Sigmoid colon (tissue), 7 donors: ENCODE measurements around the gene DRAP1. TPM values are rescaled to one million over a fixed set of nuclear protein-coding genes. Genes with fewer than 3 reads are reported as not detected.

Source experiments
- DNase-seq: peaks from one replicate; pipeline ENCODE4 v3.0.0-alpha.2; 2019
- H3K27ac ChIP-seq, 4 donors: fragments of 200-600 bp; sonication (generic); one replicate each; pipeline ENCODE4 v1.5.1; 2016 to 2019; ENCODE audit warnings: mild to moderate bottlenecking in 1 of 4
- H3K27me3 ChIP-seq, 3 donors: fragments of 200-600 bp; sonication (generic); one replicate each; pipeline ENCODE4 v1.5.1; 2019; ENCODE audit warnings: mild to moderate bottlenecking in 1 of 3
- H3K36me3 ChIP-seq, 4 donors: fragments of 200-600 bp; sonication (generic); one replicate each; pipeline ENCODE4 v1.5.1; 2016 to 2019
- H3K4me1 ChIP-seq, 4 donors: fragments of 200-600 bp; sonication (generic); one replicate each; pipeline ENCODE4 v1.5.1; 2017 to 2019
- H3K4me3 ChIP-seq, 4 donors: fragments of 200-600 bp; sonication (generic); one replicate each; pipeline ENCODE4 v1.5.1; 2017 to 2019; ENCODE audit warnings: mild to moderate bottlenecking in 2 of 4, moderate library complexity in 1 of 4
- H3K9me3 ChIP-seq, 4 donors: fragments of 200-600 bp in 3 of 4; sonication (generic) in 3 of 4; one replicate each; pipeline versions ENCODE4 v1.5.1 to v1.6.1; 2013 to 2019
- EP300 ChIP-seq, 4 donors: sonication (generic); formaldehyde crosslinking; IDR thresholded peaks; one replicate each; pipeline ENCODE4 v1.6.1; 2017; ENCODE audit warnings: antibody characterized with exemption in 4 of 4
- POLR2A ChIP-seq, 2 donors: fragments of 450-650 bp; IDR thresholded peaks; one replicate each; pipeline ENCODE4 v1.6.1; 2016; ENCODE audit warnings: antibody characterized with exemption in 2 of 2, mild to moderate bottlenecking in 2 of 2, moderate library complexity in 2 of 2
- POLR2AphosphoS5 ChIP-seq, 4 donors: sonication (generic); formaldehyde crosslinking; IDR thresholded peaks; one replicate each; pipeline ENCODE4 v1.6.1; 2017; ENCODE audit warnings: antibody characterized with exemption in 4 of 4
- WGBS, 2 donors: extraction: QIAGEN DNeasy Blood & Tissue Kit; methylation state at CpG; one replicate each; pipeline ENCODE4 v1.1.7; 2013; 5-methylcytosine and 5-hydroxymethylcytosine counted together
- intact Hi-C: fragments of 100-400 bp; cut with DNase I; formaldehyde crosslinking; loops from one replicate; pipeline ENCODE4 v1.15.1; 2023
- polyA plus RNA-seq, 3 donors: library from polyadenylated mRNA; stranded (reverse); fragments of 200-250 nt; gene quantifications; one replicate each; pipeline ENCODE4 v1.2.3, GENCODE V29; 2013
- total RNA-seq, 4 donors: library from RNA; depleted of rRNA; stranded (reverse); fragments of >200 nt; gene quantifications; one replicate each; pipeline ENCODE4 v1.1.0, GENCODE V29; 2016
- TF ChIP-seq, protein P1 (sequence below), 4 experiments: fragments of 450-650 bp in 3 of 4; fragments of 200-600 bp in 1 of 4; IDR thresholded peaks; one replicate each; pipeline ENCODE4 v1.5.1; 2016 to 2019; ENCODE audit warnings: antibody characterized with exemption in 4 of 4, mild to moderate bottlenecking in 3 of 4, moderate library complexity in 2 of 4
- donor health status: healthy with polysubstance abuse.
- donor health status: Bipolar disorder and iron deficiency.
- donor health status: healthy.

Gene DRAP1
- total and polyA plus RNA-seq, 7 donors = 58.9 to 115 (median 77.5) TPM

DNA sequence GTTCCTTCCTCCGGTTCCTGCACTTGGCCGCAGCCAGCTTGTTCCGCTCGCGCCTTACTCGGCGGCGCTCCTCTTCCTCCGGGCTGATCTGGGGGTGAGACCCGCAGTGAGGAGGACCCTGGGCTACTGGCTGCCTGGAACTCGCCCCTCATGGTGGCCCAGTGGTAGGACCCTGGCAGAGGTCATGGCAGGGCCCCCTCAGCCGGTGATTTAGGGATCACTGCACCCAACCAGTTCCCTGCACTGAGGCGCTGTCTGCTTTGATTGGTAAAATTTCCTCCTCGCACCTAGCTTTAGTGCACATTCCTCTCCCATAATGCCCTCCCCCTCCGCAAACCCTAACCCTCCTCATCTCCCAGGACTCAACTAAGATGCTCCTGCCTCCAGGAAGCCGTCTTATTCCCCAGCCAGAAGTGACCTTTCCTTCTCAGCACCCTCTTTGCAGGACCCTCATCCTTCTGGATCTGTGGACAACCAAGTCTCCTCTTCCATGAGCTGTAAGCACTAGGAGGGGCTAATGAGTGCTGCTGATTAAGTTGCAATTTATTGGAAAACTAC, 25.1 kb upstream of the DRAP1 start:
- WGBS, 2 donors = 48 to 84% methylated on average over 16 of the region's 16 CpGs
- peak overlapping the region in 2 of 4 donors; percentile 16 to 18 for H3K4me3 ChIP-seq
- H3K36me3 ChIP-seq = no peaks in the 10 kb centered on the region
- H3K27me3 ChIP-seq = peaks cover 0 to 3% (median 2%) of the 10 kb centered on the region in 3 donors
- DNase-seq = no peak
- intact Hi-C loops = no loop called here
- peak in 2 of 4 donors; percentile 19 to 26 for TF ChIP-seq POLR2AphosphoS5 (IDR thresholded peaks at IDR 0.05)
- no peak for TF ChIP-seq EP300 (IDR thresholded peaks at IDR 0.05)
- TF ChIP-seq, protein P1, sequence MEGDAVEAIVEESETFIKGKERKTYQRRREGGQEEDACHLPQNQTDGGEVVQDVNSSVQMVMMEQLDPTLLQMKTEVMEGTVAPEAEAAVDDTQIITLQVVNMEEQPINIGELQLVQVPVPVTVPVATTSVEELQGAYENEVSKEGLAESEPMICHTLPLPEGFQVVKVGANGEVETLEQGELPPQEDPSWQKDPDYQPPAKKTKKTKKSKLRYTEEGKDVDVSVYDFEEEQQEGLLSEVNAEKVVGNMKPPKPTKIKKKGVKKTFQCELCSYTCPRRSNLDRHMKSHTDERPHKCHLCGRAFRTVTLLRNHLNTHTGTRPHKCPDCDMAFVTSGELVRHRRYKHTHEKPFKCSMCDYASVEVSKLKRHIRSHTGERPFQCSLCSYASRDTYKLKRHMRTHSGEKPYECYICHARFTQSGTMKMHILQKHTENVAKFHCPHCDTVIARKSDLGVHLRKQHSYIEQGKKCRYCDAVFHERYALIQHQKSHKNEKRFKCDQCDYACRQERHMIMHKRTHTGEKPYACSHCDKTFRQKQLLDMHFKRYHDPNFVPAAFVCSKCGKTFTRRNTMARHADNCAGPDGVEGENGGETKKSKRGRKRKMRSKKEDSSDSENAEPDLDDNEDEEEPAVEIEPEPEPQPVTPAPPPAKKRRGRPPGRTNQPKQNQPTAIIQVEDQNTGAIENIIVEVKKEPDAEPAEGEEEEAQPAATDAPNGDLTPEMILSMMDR (IDR thresholded peaks at IDR 0.05) = no peak
- TF ChIP-seq POLR2A (IDR thresholded peaks at IDR 0.05) = no peak
- peak overlapping the region; percentile 95 to 98 (median 97) for H3K27ac ChIP-seq
- peaks cover 0 to 53% (median 43%) of the 10 kb centered on the region in 4 donors for H3K4me1 ChIP-seq
- no peaks in the 10 kb centered on the region for H3K9me3 ChIP-seq

DNA sequence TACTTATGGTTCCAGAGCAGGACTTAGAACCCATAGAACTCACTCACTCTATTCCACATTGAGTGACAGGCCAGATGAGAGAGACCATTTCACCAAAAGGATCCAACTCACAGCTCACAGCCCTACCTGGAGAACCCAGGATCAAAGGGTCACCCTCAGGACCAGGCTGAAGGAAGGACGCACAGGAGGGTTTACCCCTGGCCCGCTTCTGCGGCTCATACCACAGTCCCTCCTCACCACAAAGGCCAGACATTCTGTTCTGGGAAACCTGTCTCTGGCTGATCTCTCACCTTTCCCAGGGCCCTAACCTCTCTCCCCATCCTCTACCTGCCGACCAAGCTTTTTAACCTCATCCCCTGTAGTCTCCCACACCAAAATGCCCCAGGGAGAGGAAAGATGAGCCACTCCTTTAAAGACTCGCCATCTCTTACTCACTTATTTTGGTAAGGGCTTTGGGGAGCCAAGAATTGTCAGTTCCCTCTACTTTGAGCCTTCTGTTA, 23.7 kb upstream of the DRAP1 start:
- Histone ChIP-seq H3K27ac (no peak overlapping the region), H3K27me3 (peaks cover 0 to 15% (median 8%) of the 10 kb centered on the region in 3 donors), H3K36me3 (no peaks in the 10 kb centered on the region), H3K4me3 (no peak overlapping the region), H3K9me3 (no peaks in the 10 kb centered on the region), H3K4me1 (peaks cover 0 to 53% (median 45%) of the 10 kb centered on the region in 4 donors)
- TF ChIP-seq, protein P1 (IDR thresholded peaks at IDR 0.05) = no peak
- TF ChIP-seq POLR2A (IDR thresholded peaks at IDR 0.05) = no peak
- no peak for TF ChIP-seq POLR2AphosphoS5 (IDR thresholded peaks at IDR 0.05)
- no peak for TF ChIP-seq EP300 (IDR thresholded peaks at IDR 0.05)
- intact Hi-C loops = no loop called here
- WGBS, 2 donors = 92 to 93% methylated on average over 5 of the region's 5 CpGs
- no peak for DNase-seq

DNA sequence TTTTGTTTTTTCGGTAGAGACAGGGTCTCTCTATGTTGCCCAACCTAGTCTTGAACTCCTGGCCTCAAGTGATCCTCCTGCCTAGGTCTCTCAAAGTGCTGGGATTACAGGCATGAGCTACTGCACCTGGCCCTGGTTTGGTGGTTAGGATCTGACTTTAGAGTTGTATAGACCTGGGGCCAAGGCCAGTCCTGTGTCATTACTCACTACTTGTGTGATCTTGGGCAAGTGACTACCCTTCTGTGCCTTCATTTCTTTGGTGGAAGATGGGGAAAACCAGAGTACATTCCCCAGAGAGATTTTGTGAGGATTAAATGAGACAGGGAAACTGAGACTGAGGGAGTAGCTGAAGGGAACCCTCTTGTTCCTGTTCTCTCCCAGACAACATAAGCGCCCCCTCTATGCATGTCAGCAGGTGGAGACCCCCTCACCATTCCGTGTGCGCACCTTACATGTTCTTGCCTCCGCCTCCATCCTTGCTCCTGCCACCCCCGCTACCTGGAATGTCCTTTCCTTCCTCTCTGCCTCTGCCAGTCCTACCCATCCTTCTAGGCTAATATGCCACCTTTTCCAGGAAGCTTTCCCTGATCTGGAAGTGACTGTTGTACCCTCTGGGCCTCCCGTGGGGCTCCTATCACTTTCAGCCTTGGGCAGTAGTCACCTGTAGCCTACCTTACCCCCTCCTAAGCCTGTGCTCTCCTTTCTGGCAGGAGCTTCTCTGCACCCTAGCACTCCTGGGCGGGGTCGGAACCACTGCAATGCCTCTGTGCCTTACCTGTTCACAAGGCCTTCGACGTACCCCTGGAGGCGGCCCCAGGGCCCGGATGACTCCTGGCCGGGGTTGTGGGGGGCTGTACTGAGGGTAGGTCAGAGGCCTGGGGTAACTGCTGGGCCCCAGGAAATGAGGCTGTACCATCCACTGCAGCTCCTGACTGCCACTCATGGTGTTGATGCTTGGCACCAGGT, 22.9 kb upstream of the DRAP1 start:
- Histone ChIP-seq H3K4me1 (peaks cover 0 to 50% (median 43%) of the 10 kb centered on the region in 4 donors), H3K4me3 (no peak overlapping the region), H3K9me3 (no peaks in the 10 kb centered on the region), H3K27ac (no peak overlapping the region), H3K36me3 (no peaks in the 10 kb centered on the region), H3K27me3 (peaks cover 0 to 15% (median 8%) of the 10 kb centered on the region in 3 donors)
- TF ChIP-seq EP300 (IDR thresholded peaks at IDR 0.05) (no peak), POLR2A (IDR thresholded peaks at IDR 0.05) (no peak), POLR2AphosphoS5 (IDR thresholded peaks at IDR 0.05) (no peak)
- TF ChIP-seq, protein P1 (IDR thresholded peaks at IDR 0.05) = no peak
- no peak for DNase-seq
- intact Hi-C loops = no loop called here
- 89 to 92% methylated on average over 14 of the region's 14 CpGs for WGBS, 2 donors

DNA sequence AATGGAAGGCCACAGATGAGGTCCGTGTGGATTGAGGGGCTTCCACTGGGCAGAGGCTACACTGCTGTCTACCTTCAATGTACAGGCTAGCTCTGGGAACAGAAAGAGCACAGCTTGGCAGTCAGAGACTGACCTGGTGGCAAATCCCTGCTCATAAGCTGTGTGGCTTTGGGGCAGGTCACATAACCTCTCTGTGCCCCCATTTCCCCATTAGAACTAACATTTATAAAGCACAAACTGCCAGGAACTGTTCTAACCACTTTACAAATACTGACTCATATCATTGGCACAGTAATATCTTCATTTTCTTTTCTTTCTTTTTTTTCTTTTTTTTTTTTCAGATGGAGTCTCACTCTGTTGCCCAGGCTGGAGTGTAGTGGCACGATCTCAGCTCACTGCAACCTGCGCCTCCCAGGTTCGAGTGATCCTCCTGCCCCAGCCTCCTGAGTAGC, 22.2 kb upstream of the DRAP1 start:
- intact Hi-C loops = no loop called here
- DNase-seq = no peak
- H3K4me3 ChIP-seq = no peak overlapping the region
- no peaks in the 10 kb centered on the region for H3K9me3 ChIP-seq
- H3K4me1 ChIP-seq = peaks cover 0 to 42% (median 36%) of the 10 kb centered on the region in 4 donors
- H3K27ac ChIP-seq = no peak overlapping the region
- TF ChIP-seq POLR2A (IDR thresholded peaks at IDR 0.05) (no peak), POLR2AphosphoS5 (IDR thresholded peaks at IDR 0.05) (no peak), EP300 (IDR thresholded peaks at IDR 0.05) (no peak)
- TF ChIP-seq, protein P1 (IDR thresholded peaks at IDR 0.05) = no peak
- H3K27me3 ChIP-seq = peaks cover 0 to 15% (median 8%) of the 10 kb centered on the region in 3 donors
- 91 to 94% methylated on average over 4 of the region's 4 CpGs for WGBS, 2 donors
- no peaks in the 10 kb centered on the region for H3K36me3 ChIP-seq
